ENCODE results near the gene SIX1. TPM values are rescaled to one million over a fixed set of nuclear protein-coding genes. Genes with fewer than 3 reads are reported as not detected.

SIX1 gene
- total RNA-seq, 1 donor from 2014 or later: 1.1 TPM

DNA sequence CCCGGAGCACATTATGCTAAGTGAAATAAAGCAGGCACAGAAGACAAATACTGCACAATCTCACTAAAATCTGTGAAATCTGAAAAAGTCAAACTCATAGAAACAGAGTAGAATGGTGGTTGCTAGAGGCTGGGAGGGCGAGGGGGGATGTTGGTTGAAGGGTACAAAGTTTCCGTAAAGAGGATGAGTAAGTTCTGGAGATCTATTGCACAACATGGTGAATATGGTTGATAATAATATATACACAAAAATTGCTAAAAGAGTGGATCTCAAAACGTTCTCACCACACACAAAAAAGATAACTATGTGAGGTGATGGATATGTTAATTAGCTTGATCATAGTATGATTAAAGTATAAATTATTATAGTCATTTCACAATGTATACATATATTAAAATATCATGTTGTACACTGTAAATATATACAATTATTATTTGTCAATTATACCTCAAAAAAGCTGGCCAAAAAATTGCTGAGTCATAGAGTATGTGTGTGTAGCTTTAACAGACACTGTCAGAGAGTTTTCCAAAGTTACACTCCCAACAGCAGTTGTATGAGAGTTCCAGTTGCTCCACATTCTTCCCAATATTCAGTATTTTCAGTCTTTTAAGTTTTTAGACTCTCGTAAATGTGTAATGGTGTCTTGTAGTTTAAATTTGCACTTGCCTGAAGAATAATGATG, 19.3 kb upstream of the SIX1 start:
- no peak for DNase-seq (ENCODE audit: low spot score in 2 of 2)
- no peaks in the 10 kb centered on the region for H3K4me1 ChIP-seq
- no peak overlapping the region for H3K27ac ChIP-seq
- H3K36me3 ChIP-seq: no peaks in the 10 kb centered on the region
- H3K4me3 ChIP-seq: no peak overlapping the region
- H3K27me3 ChIP-seq: no peaks in the 10 kb centered on the region
- intact Hi-C loops (cut with DNase I): no loop called here
- H3K9me3 ChIP-seq: no peaks in the 10 kb centered on the region
- TF ChIP-seq, protein P1, sequence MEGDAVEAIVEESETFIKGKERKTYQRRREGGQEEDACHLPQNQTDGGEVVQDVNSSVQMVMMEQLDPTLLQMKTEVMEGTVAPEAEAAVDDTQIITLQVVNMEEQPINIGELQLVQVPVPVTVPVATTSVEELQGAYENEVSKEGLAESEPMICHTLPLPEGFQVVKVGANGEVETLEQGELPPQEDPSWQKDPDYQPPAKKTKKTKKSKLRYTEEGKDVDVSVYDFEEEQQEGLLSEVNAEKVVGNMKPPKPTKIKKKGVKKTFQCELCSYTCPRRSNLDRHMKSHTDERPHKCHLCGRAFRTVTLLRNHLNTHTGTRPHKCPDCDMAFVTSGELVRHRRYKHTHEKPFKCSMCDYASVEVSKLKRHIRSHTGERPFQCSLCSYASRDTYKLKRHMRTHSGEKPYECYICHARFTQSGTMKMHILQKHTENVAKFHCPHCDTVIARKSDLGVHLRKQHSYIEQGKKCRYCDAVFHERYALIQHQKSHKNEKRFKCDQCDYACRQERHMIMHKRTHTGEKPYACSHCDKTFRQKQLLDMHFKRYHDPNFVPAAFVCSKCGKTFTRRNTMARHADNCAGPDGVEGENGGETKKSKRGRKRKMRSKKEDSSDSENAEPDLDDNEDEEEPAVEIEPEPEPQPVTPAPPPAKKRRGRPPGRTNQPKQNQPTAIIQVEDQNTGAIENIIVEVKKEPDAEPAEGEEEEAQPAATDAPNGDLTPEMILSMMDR (IDR thresholded peaks at IDR 0.05): no peak

DNA sequence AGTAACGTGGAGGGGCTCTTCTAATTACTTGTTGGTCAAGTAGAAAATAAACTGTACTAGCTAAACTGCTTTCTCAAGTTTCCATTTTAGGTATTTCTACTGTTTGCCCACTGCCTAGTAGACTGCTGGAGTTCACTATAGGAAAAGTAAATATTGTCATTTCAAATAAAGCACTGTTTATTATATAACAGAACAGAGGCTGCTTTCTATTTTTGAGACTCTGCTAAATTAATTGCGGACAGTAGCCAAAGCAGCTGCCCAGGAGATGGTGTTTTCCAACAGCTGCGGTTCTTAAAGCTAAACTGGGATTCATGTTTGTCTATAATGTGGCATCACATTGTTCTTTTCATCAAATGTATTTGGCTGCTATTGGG, 15.9 kb upstream of the SIX1 start:
- TF ChIP-seq, protein P1 (IDR thresholded peaks at IDR 0.05): no peak
- DNase-seq (ENCODE audit: low spot score in 2 of 2): no peak
- Histone ChIP-seq H3K4me1 (no peaks in the 10 kb centered on the region), H3K27me3 (no peaks in the 10 kb centered on the region), H3K27ac (no peak overlapping the region), H3K36me3 (no peaks in the 10 kb centered on the region), H3K4me3 (no peak overlapping the region), H3K9me3 (no peaks in the 10 kb centered on the region)
- intact Hi-C loops (cut with DNase I): no loop called here

GRCh38 chr14:60662982-60663381, 13.7 kb upstream of the SIX1 start:
- TF ChIP-seq, protein P1 (IDR thresholded peaks at IDR 0.05): no peak

DNA sequence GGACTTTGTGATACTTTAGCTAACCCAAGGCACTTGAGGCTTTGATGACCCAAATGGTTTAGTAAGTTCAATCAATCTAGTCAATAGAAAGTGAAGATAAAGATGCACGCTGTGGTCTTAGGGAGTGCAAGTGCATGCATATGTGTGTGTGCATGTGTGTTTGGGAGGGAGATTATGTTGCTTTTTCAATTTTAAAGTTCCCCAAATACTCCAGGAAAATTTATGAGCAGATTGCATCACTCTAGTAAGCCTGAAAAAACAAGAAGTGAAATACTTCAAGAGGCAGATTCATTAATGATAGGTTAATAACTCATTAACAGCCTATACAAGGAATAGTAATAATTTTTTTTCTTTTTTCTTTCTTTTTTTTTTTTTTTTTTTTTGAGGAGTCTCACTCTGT, 12.4 kb upstream of the SIX1 start:
- Histone ChIP-seq H3K36me3 (no peaks in the 10 kb centered on the region), H3K4me1 (peaks cover 0 to 12% of the 10 kb centered on the region in 2 donors), H3K9me3 (no peaks in the 10 kb centered on the region), H3K27me3 (no peaks in the 10 kb centered on the region), H3K27ac (no peak overlapping the region), H3K4me3 (no peak overlapping the region)
- intact Hi-C loops (cut with DNase I): no loop called here
- TF ChIP-seq, protein P1 (IDR thresholded peaks at IDR 0.05): no peak
- DNase-seq (ENCODE audit: low spot score in 2 of 2): no peak

More at GRCh38 chr14:60662982-60663381, 13.7 kb upstream of the SIX1 start:
- H3K27me3 ChIP-seq: no peaks in the 10 kb centered on the region
- intact Hi-C loops (cut with DNase I): no loop called here
- DNase-seq (ENCODE audit: low spot score in 2 of 2): no peak
- H3K27ac ChIP-seq: no peak overlapping the region
- H3K4me1 ChIP-seq: peaks cover 0 to 2% of the 10 kb centered on the region in 2 donors
- H3K9me3 ChIP-seq: no peaks in the 10 kb centered on the region
- H3K4me3 ChIP-seq: no peak overlapping the region
- no peaks in the 10 kb centered on the region for H3K36me3 ChIP-seq

GRCh38 chr14:60658909-60659585, 9.8 kb upstream of the SIX1 start:
- TF ChIP-seq, protein P1 (IDR thresholded peaks at IDR 0.05): no peak
- no peaks in the 10 kb centered on the region for H3K27me3 ChIP-seq

More at GRCh38 chr14:60658909-60659585, 9.8 kb upstream of the SIX1 start:
- DNase-seq (ENCODE audit: low spot score in 2 of 2): no peak
- no peak overlapping the region for H3K4me3 ChIP-seq
- no peaks in the 10 kb centered on the region for H3K9me3 ChIP-seq
- intact Hi-C loops (cut with DNase I): loop anchor here (5.0 kb wide), 1 partner anchor 63 kb away; the partner anchor contains the start of gene SIX4
- H3K4me1 ChIP-seq: peaks cover 0 to 15% of the 10 kb centered on the region in 2 donors
- no peak overlapping the region for H3K27ac ChIP-seq
- no peaks in the 10 kb centered on the region for H3K36me3 ChIP-seq

Measured in ascending aorta (tissue), 2 donors.